ENCODE measurements around the gene PSG5. TPM values are rescaled to one million over a fixed set of nuclear protein-coding genes. Genes with fewer than 3 reads are reported as not detected.
"Not testable (repeated sequence)": the region's sequence is repeated elsewhere in the genome, so short reads cannot be mapped to it uniquely, and the experiment has no call there.

PSG5 gene
- 0.21 and 0.40 TPM in 2 replicates for total RNA-seq (2014; rRNA removed; shearing (Covaris generic))
- polyA plus RNA-seq (2015; cell fraction: cytosol; rRNA removed): 0.57 and 0.70 TPM in 2 replicates
- polyA plus RNA-seq (2015; cell fraction: nucleus; rRNA removed): 2.8 and 3.3 TPM in 2 replicates

GRCh38 chr19:43186311-43186935, at the start of gene PSG5:
Gene PSG5, minus strand, starts transcription at chr19:43186536. Its CDS starts 131 bp downstream, at chr19:43186405.
- DNase-seq (ENCODE audit: low read depth): not testable (repeated sequence)

- peak; percentile 71 for DNase-seq (ENCODE audit: low read depth)
These were observed 49.4 kb upstream of the PSG5 start for GRCh38 chr19:43235686-43236085.

- peak; percentile 43 for DNase-seq (ENCODE audit: low read depth)
These were observed 43.0 kb upstream of the PSG5 start for GRCh38 chr19:43229315-43229714.

GRCh38 chr19:43228730-43229129, 42.4 kb upstream of the PSG5 start:
- DNase-seq (ENCODE audit: low read depth): not testable (repeated sequence)

GRCh38 chr19:43226986-43227385, 40.6 kb upstream of the PSG5 start:
- DNase-seq (ENCODE audit: low read depth): not testable (repeated sequence)

- no peak for DNase-seq (ENCODE audit: low read depth)
These were observed 38.5 kb upstream of the PSG5 start for GRCh38 chr19:43224855-43225253.

- not testable (repeated sequence) for DNase-seq (ENCODE audit: low read depth)
These were observed 38.0 kb upstream of the PSG5 start for GRCh38 chr19:43224201-43224854.

- not testable (repeated sequence) for DNase-seq (ENCODE audit: low read depth)
These were observed 35.6 kb upstream of the PSG5 start for GRCh38 chr19:43221891-43222290.

- DNase-seq (ENCODE audit: low read depth): not testable (repeated sequence)
These were observed 32.8 kb upstream of the PSG5 start for GRCh38 chr19:43219136-43219535.

- not testable (repeated sequence) for DNase-seq (ENCODE audit: low read depth)
These were observed 29.5 kb upstream of the PSG5 start for GRCh38 chr19:43215881-43216280.

GRCh38 chr19:43207991-43208390, 21.7 kb upstream of the PSG5 start:
- DNase-seq (ENCODE audit: low read depth): no peak

- DNase-seq (ENCODE audit: low read depth): not testable (repeated sequence)
These were observed 20.8 kb upstream of the PSG5 start for GRCh38 chr19:43207174-43207573.

GRCh38 chr19:43205471-43206105, 19.3 kb upstream of the PSG5 start, which contains the start of gene PSG4:
Gene PSG4, minus strand, starts transcription at chr19:43205638. Its CDS starts 102 bp downstream, at chr19:43205536.
- DNase-seq (ENCODE audit: low read depth): not testable (repeated sequence)

- not testable (repeated sequence) for DNase-seq (ENCODE audit: low read depth)
These were observed 17.3 kb upstream of the PSG5 start for GRCh38 chr19:43203611-43204010.

- not testable (repeated sequence) for DNase-seq (ENCODE audit: low read depth)
These were observed 15.6 kb upstream of the PSG5 start for GRCh38 chr19:43201891-43202290.

GRCh38 chr19:43201337-43201801, 15.0 kb upstream of the PSG5 start:
- peak; percentile 57 for DNase-seq (ENCODE audit: low read depth)

- DNase-seq (ENCODE audit: low read depth): not testable (repeated sequence)
These were observed 12.5 kb upstream of the PSG5 start for GRCh38 chr19:43198686-43199419.

- DNase-seq (ENCODE audit: low read depth): not testable (repeated sequence)
These were observed 11.5 kb upstream of the PSG5 start for GRCh38 chr19:43197666-43198397.

GRCh38 chr19:43194397-43194796, 8.1 kb upstream of the PSG5 start:
- DNase-seq (ENCODE audit: low read depth): not testable (repeated sequence)

- DNase-seq (ENCODE audit: low read depth): not testable (repeated sequence)
These were observed 6.2 kb upstream of the PSG5 start for GRCh38 chr19:43192381-43193155.
